Measurements from ENCODE around the gene USP28.
"Not testable (repeated sequence)": the region's sequence is repeated elsewhere in the genome, so short reads cannot be mapped to it uniquely, and the experiment has no call there.

Gene USP28

DNA sequence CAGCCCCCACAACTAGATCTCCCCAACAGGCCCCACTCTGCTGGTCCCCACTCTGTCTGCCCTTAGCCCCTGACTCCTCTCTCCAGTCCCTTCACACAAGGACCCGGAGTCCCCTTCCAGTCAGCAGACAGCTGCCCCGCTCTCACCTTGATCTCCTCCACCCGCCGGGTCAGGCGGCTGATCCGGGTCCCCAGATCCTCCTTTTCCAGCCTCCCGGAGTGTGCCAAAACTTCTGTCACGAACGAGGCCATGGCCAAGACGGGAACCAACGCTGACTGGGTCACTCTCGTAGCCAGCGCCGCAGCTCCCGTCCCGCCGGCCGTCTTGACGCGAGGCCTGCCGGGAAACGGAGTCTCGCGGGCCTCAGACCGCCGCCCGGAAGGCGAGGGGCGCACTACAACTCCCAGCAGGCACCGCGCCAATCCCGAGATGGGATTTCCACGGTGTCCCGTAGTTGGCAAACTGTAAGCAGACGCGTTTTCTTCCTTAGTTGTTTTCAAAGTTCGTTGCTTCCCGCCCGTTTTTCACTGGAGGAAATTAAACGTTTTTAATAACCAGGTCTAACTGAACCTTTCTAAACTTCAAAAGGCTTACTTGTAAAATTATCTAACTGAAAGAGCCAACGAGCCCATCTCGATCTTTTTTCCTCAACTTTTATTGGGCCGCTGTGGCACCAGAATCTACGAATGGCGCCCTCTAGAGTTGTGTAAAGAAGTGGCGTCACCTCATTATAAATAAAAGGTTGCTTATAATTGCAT lies 101.8 kb downstream of the USP28 start, which contains the start of gene ZW10:
ZW10 (minus strand) TSS at position 277 of the 758 bp plus-strand sequence; CDS start at position 251, 26 bp downstream.
- peak; percentile 80 for DNase-seq (ENCODE audit: low spot score)

DNA sequence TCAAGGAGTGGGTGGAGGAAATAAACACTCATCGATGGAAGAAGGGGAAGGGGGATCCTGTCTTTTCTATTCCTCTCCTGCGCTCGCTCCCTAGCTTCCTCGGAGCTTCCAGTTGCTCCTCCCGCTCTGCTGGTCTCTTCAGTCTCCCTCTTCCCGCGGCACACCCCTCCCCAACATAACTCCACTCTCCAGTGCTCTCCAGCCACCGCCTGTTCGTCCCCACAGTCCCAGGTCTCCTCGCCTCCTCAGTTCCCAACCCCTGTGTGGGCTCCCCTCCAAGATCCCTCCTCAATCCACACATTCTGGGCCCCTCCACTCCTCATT lies 102.3 kb downstream of the USP28 start:
- DNase-seq (ENCODE audit: low spot score) = peak; percentile 36

DNA sequence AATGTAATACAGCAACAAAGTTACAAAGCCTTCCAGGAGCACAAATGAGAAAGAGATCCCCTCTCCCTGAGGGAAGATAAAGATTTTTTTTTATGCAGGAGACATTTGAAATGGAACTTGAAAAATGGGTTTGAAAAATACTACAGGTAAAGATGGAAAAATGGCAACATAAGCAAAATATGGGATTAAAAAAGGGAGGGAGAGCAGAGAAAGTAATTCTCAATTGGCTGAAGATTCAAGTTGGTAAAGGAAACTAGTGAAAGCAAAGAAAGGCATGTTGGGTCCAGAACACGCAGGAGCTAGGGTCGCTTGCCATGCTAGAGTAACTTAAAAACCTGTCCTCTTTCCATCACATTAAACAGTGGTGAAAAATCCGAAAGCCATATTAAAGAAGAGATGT lies 103.4 kb downstream of the USP28 start:
- DNase-seq (ENCODE audit: low spot score) = no peak

DNA sequence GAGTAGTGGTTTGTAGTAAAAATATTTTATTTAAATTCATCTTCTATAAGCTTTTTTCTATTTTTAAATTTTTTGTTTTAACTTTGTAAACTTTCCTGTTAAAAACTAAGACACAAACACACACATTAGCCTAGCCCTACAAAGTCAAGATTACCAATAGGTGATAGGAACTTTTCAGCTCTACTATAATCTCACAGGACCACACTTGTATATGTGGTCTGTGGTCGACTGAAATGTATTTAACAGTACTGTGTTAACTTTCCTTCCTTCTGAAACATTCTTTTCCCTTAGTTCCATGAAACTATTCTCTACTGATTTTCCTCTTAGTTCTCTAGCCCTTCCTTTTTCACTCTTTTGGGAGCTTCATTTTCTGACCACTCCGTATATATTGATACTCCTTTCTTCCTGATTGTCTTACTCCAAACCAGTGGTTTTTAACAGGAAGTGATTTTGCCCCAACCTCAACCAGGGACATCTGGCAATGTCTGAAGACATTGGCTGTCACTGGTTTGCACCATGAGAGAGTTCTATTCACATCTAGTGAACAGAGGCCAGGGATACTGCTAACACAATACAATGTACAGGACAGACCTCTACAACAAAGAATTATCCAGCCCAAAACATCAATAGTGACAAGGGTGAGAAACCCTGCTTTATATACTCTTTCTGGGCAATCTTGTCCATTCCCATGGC lies 110.7 kb downstream of the USP28 start:
- DNase-seq (ENCODE audit: low spot score) = no peak

DNA sequence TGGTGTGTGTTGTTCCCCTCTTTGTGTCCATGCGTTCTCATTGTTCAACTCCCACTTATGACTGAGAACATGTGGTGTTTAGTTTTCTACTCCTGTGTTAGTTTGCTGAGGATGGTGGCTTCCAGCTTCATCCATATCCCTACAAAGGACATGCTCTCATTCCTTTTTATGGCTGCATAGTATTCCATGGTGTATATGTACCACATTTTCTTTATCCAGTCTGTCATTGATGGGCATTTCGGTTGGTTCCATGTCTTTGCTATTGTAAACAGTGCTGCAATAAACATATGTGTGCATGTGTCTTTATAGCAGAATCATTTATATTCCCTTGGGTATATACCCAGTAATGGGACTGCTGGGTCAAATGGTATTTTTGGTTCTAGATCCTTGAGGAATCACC lies 112.3 kb downstream of the USP28 start:
- DNase-seq (ENCODE audit: low spot score) = not testable (repeated sequence)

DNA sequence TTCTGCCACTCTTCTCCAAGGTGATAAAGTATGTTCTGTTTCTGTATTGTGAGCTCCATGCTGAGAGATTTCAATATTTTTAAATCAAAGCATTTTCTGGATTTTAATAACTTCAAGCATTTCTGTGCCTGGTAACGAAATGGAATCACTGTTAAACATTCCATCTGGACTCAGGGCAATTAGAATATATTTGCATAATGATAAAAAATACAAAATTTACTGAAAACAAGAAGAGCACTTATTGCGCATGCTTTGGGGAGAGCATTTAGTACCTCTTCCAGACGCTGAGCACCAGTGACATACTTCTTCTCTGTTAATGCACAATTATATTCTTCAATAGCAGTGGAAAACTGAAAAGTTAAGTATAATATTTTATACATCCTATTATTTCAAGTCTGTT lies 115.1 kb downstream of the USP28 start:
- no peak for DNase-seq (ENCODE audit: low spot score)

DNA sequence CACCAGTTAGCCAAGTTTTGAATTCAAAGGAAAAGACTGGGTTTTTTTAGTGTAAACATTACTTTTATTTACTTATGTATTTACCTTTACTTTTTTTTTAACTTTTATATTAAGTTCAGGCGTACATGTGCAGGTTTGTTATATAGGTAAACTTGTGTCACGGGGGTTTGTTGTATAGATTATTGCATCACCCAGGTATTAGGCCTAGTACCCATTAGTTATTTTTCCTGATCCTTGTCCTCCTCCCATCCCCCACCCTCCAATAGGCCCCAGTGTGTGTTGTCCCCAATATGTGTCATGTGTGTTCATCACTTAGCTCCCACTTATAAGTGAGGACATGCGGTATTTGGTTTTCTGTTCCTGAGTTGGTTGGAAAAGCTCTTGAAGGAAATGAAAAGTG lies 122.4 kb downstream of the USP28 start:
- DNase-seq (ENCODE audit: low spot score) = no peak
